ENCODE results near the gene TUG1. TPM values are rescaled to one million over a fixed set of nuclear protein-coding genes. Genes with fewer than 3 reads are reported as not detected.

TUG1 gene
- total RNA-seq, 1 donor from 2014 or later: 112 TPM

Other genes starting within 250 kb of the TUG1 start
- gene MORC2, start 491 bp upstream of the TUG1 start, total RNA-seq (ENCODE audit: unreplicated experiment): 72.8 TPM
- 13.3 TPM for gene SMTN, start 112.1 kb downstream of the TUG1 start, total RNA-seq (ENCODE audit: unreplicated experiment)
- 40.9 TPM for gene SELENOM, start 138.3 kb downstream of the TUG1 start, total RNA-seq (ENCODE audit: unreplicated experiment)
- gene INPP5J, start 153.7 kb downstream of the TUG1 start, total RNA-seq (ENCODE audit: unreplicated experiment): 15.4 TPM
- gene PLA2G3, start 171.2 kb downstream of the TUG1 start, total RNA-seq (ENCODE audit: unreplicated experiment): 1.3 TPM
- 27.4 TPM for gene RNF185, start 190.9 kb downstream of the TUG1 start, total RNA-seq (ENCODE audit: unreplicated experiment)
- gene LIMK2, start 243.0 kb downstream of the TUG1 start, total RNA-seq (ENCODE audit: unreplicated experiment): 92.4 TPM